Activated CD8-positive, alpha-beta T cell treated with anti-CD3 and anti-CD28 coated beads for 36 hours (primary cell): ENCODE measurements around the gene LIPC. TPM values are rescaled to one million over a fixed set of nuclear protein-coding genes. Genes with fewer than 3 reads are reported as not detected.

Experiments
- ATAC-seq: fragments of 200-7000 bp; cut with Tn5 transposase; one replicate; pipeline ENCODE4 v1.10.0; 2021; ENCODE audit warnings: mild to moderate bottlenecking, moderate library complexity
- CTCF ChIA-PET: fragments of 350-600 bp; sonication (Branson Sonifier 250); formaldehyde crosslinking; loops from one replicate; lab custom pipeline; 2021; ENCODE audit warnings: antibody characterized with exemption; lab: Charles Lee
- POLR2A ChIA-PET: fragments of 350-600 bp; sonication (Branson Sonifier 250); formaldehyde crosslinking; loops from one replicate; lab custom pipeline; 2021; ENCODE audit warnings: antibody characterized with exemption; lab: Charles Lee
- DNase-seq: peaks from one replicate; pipeline ENCODE4 v3.0.0-alpha.2; 2020
- H3K27ac Mint-ChIP-seq: one replicate; pipeline ENCODE4 v1.8.0; 2021; ENCODE audit warnings: mild to moderate bottlenecking, mixed read lengths
- H3K27me3 Mint-ChIP-seq: one replicate; pipeline ENCODE4 v1.8.0; 2021; ENCODE audit warnings: mixed read lengths
- H3K36me3 Mint-ChIP-seq: one replicate; pipeline ENCODE4 v1.8.0; 2021; ENCODE audit warnings: low read depth, mixed read lengths
- H3K4me1 Mint-ChIP-seq: one replicate; pipeline ENCODE4 v1.8.0; 2021; ENCODE audit warnings: low read depth, mixed read lengths
- H3K4me3 Mint-ChIP-seq: one replicate; pipeline ENCODE4 v1.8.0; 2021; ENCODE audit warnings: mild to moderate bottlenecking, moderate library complexity, mixed read lengths
- H3K9me3 Mint-ChIP-seq: one replicate; pipeline ENCODE4 v1.8.0; 2021; ENCODE audit warnings: mixed read lengths
- intact Hi-C: fragments of 100-400 bp; cut with micrococcal nuclease; formaldehyde crosslinking; loops from one replicate; pipeline ENCODE4 v1.10.0; 2022
- total RNA-seq, 2 experiments: library from RNA; stranded (reverse); gene quantifications; one replicate each; pipeline ENCODE4 v1.2.3, GENCODE V29; 2021
- TF ChIP-seq, protein P1 (sequence below): fragments of 200-600 bp; IDR thresholded peaks from one replicate; pipeline ENCODE4 v1.8.0; 2022; ENCODE audit warnings: antibody characterized with exemption, mild to moderate bottlenecking

The LIPC gene
- total RNA-seq, 2 experiments from 2014 or later, result 1.0 to 1.2 TPM

DNA sequence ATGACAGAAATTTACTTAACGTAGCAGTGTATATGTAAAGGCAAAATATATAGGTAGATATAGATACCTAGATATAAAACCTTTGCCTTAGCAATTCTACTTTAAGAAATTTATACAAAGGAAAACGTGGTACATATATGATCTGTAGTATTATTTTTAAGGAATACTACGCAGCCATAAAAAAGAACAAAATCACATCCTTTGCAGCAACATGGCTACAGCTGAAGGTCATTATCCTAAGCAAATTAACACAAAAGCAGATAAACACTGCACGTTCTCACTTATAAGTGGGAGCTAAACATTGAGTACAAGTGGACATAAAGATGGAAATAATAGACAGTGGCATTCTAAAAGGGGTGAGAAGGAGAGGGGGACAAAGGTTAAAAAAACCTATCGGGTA is 14.8 kb upstream of the LIPC start:
- TF ChIP-seq, protein P1, sequence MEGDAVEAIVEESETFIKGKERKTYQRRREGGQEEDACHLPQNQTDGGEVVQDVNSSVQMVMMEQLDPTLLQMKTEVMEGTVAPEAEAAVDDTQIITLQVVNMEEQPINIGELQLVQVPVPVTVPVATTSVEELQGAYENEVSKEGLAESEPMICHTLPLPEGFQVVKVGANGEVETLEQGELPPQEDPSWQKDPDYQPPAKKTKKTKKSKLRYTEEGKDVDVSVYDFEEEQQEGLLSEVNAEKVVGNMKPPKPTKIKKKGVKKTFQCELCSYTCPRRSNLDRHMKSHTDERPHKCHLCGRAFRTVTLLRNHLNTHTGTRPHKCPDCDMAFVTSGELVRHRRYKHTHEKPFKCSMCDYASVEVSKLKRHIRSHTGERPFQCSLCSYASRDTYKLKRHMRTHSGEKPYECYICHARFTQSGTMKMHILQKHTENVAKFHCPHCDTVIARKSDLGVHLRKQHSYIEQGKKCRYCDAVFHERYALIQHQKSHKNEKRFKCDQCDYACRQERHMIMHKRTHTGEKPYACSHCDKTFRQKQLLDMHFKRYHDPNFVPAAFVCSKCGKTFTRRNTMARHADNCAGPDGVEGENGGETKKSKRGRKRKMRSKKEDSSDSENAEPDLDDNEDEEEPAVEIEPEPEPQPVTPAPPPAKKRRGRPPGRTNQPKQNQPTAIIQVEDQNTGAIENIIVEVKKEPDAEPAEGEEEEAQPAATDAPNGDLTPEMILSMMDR, result no peak
- no peak overlapping the region for H3K4me3 Mint-ChIP-seq
- H3K27ac Mint-ChIP-seq, result no peak overlapping the region
- ChIA-PET CTCF (interaction anchor here (1.2 kb wide), 1 partner anchor 60 kb away, joined by 3 read pairs; no protein-coding TSS in a partner anchor), POLR2A (interaction anchor here (1.2 kb wide), 1 partner anchor 12 kb away, joined by 3 read pairs; no protein-coding TSS in a partner anchor)
- H3K9me3 Mint-ChIP-seq, result peaks cover 9% of the 10 kb centered on the region
- intact Hi-C loops, result no loop called here
- DNase-seq, result no peak
- no peak for ATAC-seq
- no peaks in the 10 kb centered on the region for H3K27me3 Mint-ChIP-seq
- H3K4me1 Mint-ChIP-seq, result peaks cover 17% of the 10 kb centered on the region
- H3K36me3 Mint-ChIP-seq, result peaks cover 4% of the 10 kb centered on the region

DNA sequence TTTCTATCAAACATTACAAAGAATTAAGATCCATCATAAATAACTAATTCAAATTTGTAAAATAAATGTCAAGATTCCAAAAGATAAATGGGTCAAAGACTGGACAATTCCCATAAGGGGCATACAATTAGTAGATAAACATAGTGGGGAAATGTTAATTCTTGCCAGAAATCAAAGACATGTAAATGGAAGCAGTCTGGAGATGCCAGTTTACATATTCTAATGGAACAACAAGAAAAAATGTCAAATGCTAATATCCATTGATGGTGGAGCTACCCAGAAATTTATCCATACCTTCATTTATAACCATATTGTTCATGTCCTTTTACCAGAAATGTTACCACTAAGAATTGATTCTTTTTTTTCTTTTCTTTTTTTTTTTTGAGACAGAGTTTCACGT is 13.7 kb upstream of the LIPC start:
- no peak for DNase-seq
- ATAC-seq, result no peak
- Mint-ChIP-seq H3K36me3 (peaks cover 4% of the 10 kb centered on the region), H3K4me1 (peaks cover 17% of the 10 kb centered on the region), H3K27ac (no peak overlapping the region), H3K27me3 (no peaks in the 10 kb centered on the region), H3K4me3 (no peak overlapping the region), H3K9me3 (peaks cover 9% of the 10 kb centered on the region)
- ChIA-PET CTCF (interaction anchor here (0.8 to 1.9 kb wide), 2 partner anchors 15 to 35 kb away, joined by 3 to 4 read pairs; no protein-coding TSS in a partner anchor), POLR2A (no interaction called here)
- intact Hi-C loops, result no loop called here
- TF ChIP-seq, protein P1, result no peak

GRCh38 chr15:58419803-58420524 is 11.8 kb upstream of the LIPC start:
- ATAC-seq, result no peak
- Mint-ChIP-seq H3K36me3 (peaks cover 4% of the 10 kb centered on the region), H3K9me3 (peaks cover 9% of the 10 kb centered on the region), H3K4me3 (no peak overlapping the region), H3K27me3 (no peaks in the 10 kb centered on the region), H3K27ac (no peak overlapping the region), H3K4me1 (peaks cover 15% of the 10 kb centered on the region)
- POLR2A ChIA-PET, result no interaction called here
- CTCF ChIA-PET, result interaction anchor here (1.0 kb wide), 1 partner anchor 10 kb away, joined by 3 read pairs; no protein-coding TSS in a partner anchor
- DNase-seq, result no peak
- TF ChIP-seq, protein P1, result no peak
- intact Hi-C loops, result no loop called here

DNA sequence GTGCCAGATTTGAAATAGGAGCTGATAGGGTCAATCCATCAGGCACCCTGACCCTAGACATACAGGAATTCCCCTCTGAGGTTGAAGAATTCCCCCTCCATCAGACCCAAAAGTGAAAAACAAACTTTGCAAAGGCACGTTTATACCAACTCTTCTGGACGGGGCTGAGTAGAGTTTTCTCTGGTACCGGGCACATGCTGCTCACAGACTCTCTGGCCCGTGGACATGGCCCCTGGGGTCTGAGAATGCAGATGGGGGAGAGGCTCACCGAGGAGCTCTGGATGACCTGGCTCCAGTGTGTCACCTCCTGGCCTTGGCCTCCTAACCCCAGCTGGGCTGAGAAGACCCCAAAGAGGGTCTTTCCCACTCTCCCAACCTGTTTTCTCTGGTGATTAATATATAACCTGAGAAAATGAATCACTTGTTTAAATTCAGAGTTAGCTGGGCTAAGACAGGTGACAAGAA is 11.2 kb upstream of the LIPC start:
- Mint-ChIP-seq H3K9me3 (peaks cover 9% of the 10 kb centered on the region), H3K4me1 (peaks cover 15% of the 10 kb centered on the region), H3K27ac (no peak overlapping the region), H3K4me3 (no peak overlapping the region), H3K36me3 (peaks cover 4% of the 10 kb centered on the region), H3K27me3 (no peaks in the 10 kb centered on the region)
- ChIA-PET CTCF (interaction anchor here (1.0 to 1.3 kb wide), 3 partner anchors 10 to 189 kb away, joined by 3 read pairs; no protein-coding TSS in a partner anchor), POLR2A (no interaction called here)
- intact Hi-C loops, result no loop called here
- TF ChIP-seq, protein P1, result no peak
- DNase-seq (peak; percentile 11), ATAC-seq (peak; percentile 62)

DNA sequence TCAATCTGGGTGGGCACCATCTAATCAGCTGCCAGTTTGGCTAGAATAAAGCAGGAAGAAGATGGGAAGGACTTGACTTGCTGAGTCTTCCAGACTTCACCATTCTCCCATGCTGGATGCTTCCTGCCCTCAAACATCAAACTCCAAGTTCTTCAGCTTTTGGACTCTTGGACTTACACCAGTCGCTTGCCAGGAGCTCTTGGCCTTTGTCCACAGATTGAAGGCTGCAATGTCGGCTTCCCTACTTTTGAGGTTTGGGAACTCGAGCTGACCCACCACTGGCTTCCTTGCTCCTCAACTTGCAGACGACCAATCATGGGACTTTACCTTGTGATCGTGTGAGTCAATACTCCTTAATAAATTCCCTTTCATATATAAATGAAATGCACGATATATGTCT is 8.6 kb upstream of the LIPC start:
- Mint-ChIP-seq H3K9me3 (no peaks in the 10 kb centered on the region), H3K4me3 (no peak overlapping the region)
- intact Hi-C loops, result no loop called here

More for the DNA sequence above, 8.6 kb upstream of the LIPC start:
- Mint-ChIP-seq H3K36me3 (peaks cover 2% of the 10 kb centered on the region), H3K27me3 (no peaks in the 10 kb centered on the region), H3K27ac (no peak overlapping the region), H3K4me1 (peaks cover 15% of the 10 kb centered on the region)
- TF ChIP-seq, protein P1, result no peak
- ChIA-PET CTCF (no interaction called here), POLR2A (no interaction called here)
- ATAC-seq (no peak), DNase-seq (no peak)
